Lung (tissue), 12 donors: ENCODE results near the gene ADGRE3. TPM values are rescaled to one million over a fixed set of nuclear protein-coding genes. Genes with fewer than 3 reads are reported as not detected.

Experiments
- ATAC-seq: fragments of 200-7000 bp; cut with Tn5 transposase; one replicate; pipeline ENCODE4 v1.9.1; 2020; ENCODE audit warnings: moderate number of reproducible peaks; ENCODE audit not compliant: insufficient read depth, low FRiP score
- DNase-seq, 3 donors: peaks; one replicate each; pipeline ENCODE4 v3.0.0-alpha.2; 2013 to 2017
- H3K27ac ChIP-seq, 2 donors: one replicate each; pipeline ENCODE4 v1.5.1; 2013; ENCODE audit warnings: mild to moderate bottlenecking in 2 of 2, moderate library complexity in 2 of 2, control low read depth in 1 of 2, inconsistent platforms in 1 of 2, low read depth in 1 of 2, low read length in 1 of 2
- H3K27me3 ChIP-seq, 3 donors: one replicate each; pipeline ENCODE4 v1.5.1; 2013; ENCODE audit warnings: low read length in 2 of 3; ENCODE audit not compliant: control insufficient read depth in 3 of 3, insufficient read depth in 3 of 3
- H3K36me3 ChIP-seq, 4 donors: one replicate each; pipeline ENCODE4 v1.5.1; 2013; ENCODE audit warnings: low read length in 4 of 4, mild to moderate bottlenecking in 1 of 4, moderate library complexity in 1 of 4; ENCODE audit not compliant: control insufficient read depth in 4 of 4, insufficient read depth in 4 of 4
- H3K4me1 ChIP-seq, 5 donors: one replicate each; pipeline ENCODE4 v1.5.1; 2013; ENCODE audit warnings: low read length in 5 of 5, mild to moderate bottlenecking in 2 of 5, moderate library complexity in 1 of 5; ENCODE audit not compliant: control insufficient read depth in 5 of 5, insufficient read depth in 5 of 5
- H3K4me3 ChIP-seq: one replicate; pipeline ENCODE4 v1.5.1; 2013; ENCODE audit warnings: mild to moderate bottlenecking, control low read depth, moderate library complexity
- H3K9ac ChIP-seq, 2 donors: one replicate each; pipeline ENCODE4 v1.5.1; 2013; ENCODE audit warnings: low read length in 2 of 2, control low read depth in 1 of 2; ENCODE audit not compliant: insufficient read depth in 1 of 2
- H3K9me3 ChIP-seq, 4 donors: one replicate each; pipeline ENCODE4 v1.5.1; 2013; ENCODE audit warnings: low read length in 3 of 4, mild to moderate bottlenecking in 1 of 4, moderate library complexity in 1 of 4; ENCODE audit not compliant: control insufficient read depth in 4 of 4, insufficient read depth in 3 of 4
- CTCF ChIP-seq: IDR thresholded peaks from 2 replicates; pipeline ENCODE4 v1.5.1; 2012; ENCODE audit warnings: mild to moderate bottlenecking; ENCODE audit errors: control extremely low read depth, extremely low read depth
- WGBS, 2 donors: extraction: QIAGEN DNeasy Blood & Tissue Kit; methylation state at CpG; one replicate each; pipeline ENCODE4 v1.1.7; 2013; 5-methylcytosine and 5-hydroxymethylcytosine counted together
- polyA plus RNA-seq, 2 donors: library from polyadenylated mRNA; stranded (reverse); fragments of 200-250 nt; gene quantifications; one replicate each; pipeline ENCODE4 v1.2.1, GENCODE V29; 2013
- total RNA-seq, 2 donors: library from RNA; depleted of rRNA in 1 of 2; stranded (reverse); fragments of >200 nt in 1 of 2; gene quantifications; one replicate each; pipeline ENCODE4 v1.2.1, GENCODE V29; 2014 to 2021
- donor health status: control.
- donor health status: control.
- donor health status: Bipolar disorder and iron deficiency.
- donor health status: healthy.
- donor health status: DM: yes; HTN: yes; CAD: no.

ADGRE3 gene
- total and polyA plus RNA-seq, 4 donors: 1.5 to 2.1 (median 1.7) TPM

GRCh38 chr19:14655726-14656125 lies 18.9 kb downstream of the ADGRE3 start:
- TF ChIP-seq CTCF: no peak

GRCh38 chr19:14654786-14655560 lies 19.7 kb downstream of the ADGRE3 start:
- WGBS, 2 donors: 73 to 78% methylated on average over 7 of the region's 7 CpGs
- DNase-seq (no peak), ATAC-seq (no peak)
- Histone ChIP-seq H3K4me1 (no peaks in the 10 kb centered on the region), H3K4me3 (no peak overlapping the region), H3K9me3 (no peaks in the 10 kb centered on the region), H3K9ac (no peak overlapping the region), H3K36me3 (no peaks in the 10 kb centered on the region), H3K27me3 (no peaks in the 10 kb centered on the region), H3K27ac (no peak overlapping the region)
- no peak for TF ChIP-seq CTCF

More at GRCh38 chr19:14655726-14656125, 18.9 kb downstream of the ADGRE3 start:
- DNase-seq (no peak), ATAC-seq (no peak)
- WGBS, 2 donors: 73 to 75% methylated on average over 11 of the region's 11 CpGs
- no peak overlapping the region for H3K4me3 ChIP-seq
- no peaks in the 10 kb centered on the region for H3K9me3 ChIP-seq
- no peaks in the 10 kb centered on the region for H3K27me3 ChIP-seq
- H3K36me3 ChIP-seq: no peaks in the 10 kb centered on the region
- no peak overlapping the region for H3K27ac ChIP-seq
- no peak overlapping the region for H3K9ac ChIP-seq
- H3K4me1 ChIP-seq: no peaks in the 10 kb centered on the region

- DNase-seq (no peak), ATAC-seq (no peak)
- Histone ChIP-seq H3K27ac (no peak overlapping the region), H3K9me3 (no peaks in the 10 kb centered on the region), H3K36me3 (no peaks in the 10 kb centered on the region), H3K4me1 (no peaks in the 10 kb centered on the region), H3K9ac (no peak overlapping the region), H3K4me3 (no peak overlapping the region), H3K27me3 (no peaks in the 10 kb centered on the region)
- 67 to 87% methylated on average over 2 of the region's 2 CpGs for WGBS, 2 donors
- TF ChIP-seq CTCF: no peak
Observed at GRCh38 chr19:14650161-14650560, 24.5 kb downstream of the ADGRE3 start.

- WGBS, 2 donors: 74 to 83% methylated on average over 4 of the region's 4 CpGs
- no peak overlapping the region for H3K9ac ChIP-seq
- H3K27me3 ChIP-seq: no peaks in the 10 kb centered on the region
- H3K27ac ChIP-seq: no peak overlapping the region
- no peaks in the 10 kb centered on the region for H3K4me1 ChIP-seq
- H3K36me3 ChIP-seq: no peaks in the 10 kb centered on the region
- H3K4me3 ChIP-seq: no peak overlapping the region
- peaks cover 0 to 5% (median 0%) of the 10 kb centered on the region in 4 donors for H3K9me3 ChIP-seq
- no peak for TF ChIP-seq CTCF
- ATAC-seq (no peak), DNase-seq (no peak)
Observed at GRCh38 chr19:14649020-14649419, 25.6 kb downstream of the ADGRE3 start.
